ENCODE measurements around the gene DCDC1. TPM values are rescaled to one million over a fixed set of nuclear protein-coding genes. Genes with fewer than 3 reads are reported as not detected.

The DCDC1 gene
- total RNA-seq, 5 donors from 2014 or later (not counting 1 experiment from before 2014, with no cell fraction given): 0.09 to 1.0 (median 0.22) TPM; not detected in 1

GRCh38 chr11:31340903-31341572 is 28.5 kb downstream of the DCDC1 start:
- no peaks in the 10 kb centered on the region for H3K9me3 Mint-ChIP-seq
- Histone ChIP-seq H3K4me1 (ENCODE audit: control insufficient read depth in 1 of 2, extremely low read depth in 1 of 2, insufficient read depth in 2 of 2, low read length in 2 of 2) (no peaks in the 10 kb centered on the region), H3K9me3 (no peaks in the 10 kb centered on the region), H3K4me3 (ENCODE audit: control insufficient read depth in 1 of 2, extremely low read depth in 1 of 2, low read length in 1 of 2) (no peak overlapping the region), H3K36me3 (ENCODE audit: control insufficient read depth in 2 of 2, extremely low read depth in 1 of 2, insufficient read depth in 1 of 2, low read length in 1 of 2) (no peaks in the 10 kb centered on the region), H3K27ac (ENCODE audit: low read length) (no peak overlapping the region), H3K27me3 (replicated peaks in 1 of 2; ENCODE audit: control insufficient read depth in 2 of 2, extremely low read depth in 1 of 2, insufficient read depth in 2 of 2, low read length in 1 of 2) (peaks cover 0 to 2% of the 10 kb centered on the region in 2 experiments)
- no peaks in the 10 kb centered on the region for H3K36me3 Mint-ChIP-seq
- POLR2A ChIA-PET: no interaction called here
- no peak overlapping the region for H3K4me3 Mint-ChIP-seq
- H3K27ac Mint-ChIP-seq: no peak overlapping the region
- ATAC-seq (replicated peaks in 1 of 4) (no peak), DNase-seq (peak in 7 of 35 experiments; percentile 1 to 43 (median 3))
- CTCF ChIA-PET: interaction anchor here (0.6 to 2.0 kb wide), 9 partner anchors 9 to 1020 kb away, joined by 3 to 8 read pairs (median 4); partner anchors contain the start of genes DCDC1 (in 2 of the 2) and DNAJC24 (in 2 of the 2)
- H3K4me1 Mint-ChIP-seq: no peaks in the 10 kb centered on the region
- 90% methylated on average over 3 of the region's 5 CpGs for WGBS (ENCODE audit: insufficient coverage)
- peaks cover 4 to 16% of the 10 kb centered on the region in 2 donors for H3K27me3 Mint-ChIP-seq

GRCh38 chr11:31337806-31338205 is 31.7 kb downstream of the DCDC1 start:
- ATAC-seq (replicated peaks in 1 of 4) (no peak), DNase-seq (no peak)
- Mint-ChIP-seq H3K9me3 (no peaks in the 10 kb centered on the region), H3K36me3 (no peaks in the 10 kb centered on the region), H3K27me3 (peaks cover 17 to 23% of the 10 kb centered on the region in 2 donors), H3K4me3 (no peak overlapping the region), H3K4me1 (no peaks in the 10 kb centered on the region), H3K27ac (no peak overlapping the region)
- peaks cover 0 to 10% of the 10 kb centered on the region in 2 experiments for H3K27me3 ChIP-seq (replicated peaks in 1 of 2; ENCODE audit: control insufficient read depth in 2 of 2, extremely low read depth in 1 of 2, insufficient read depth in 2 of 2, low read length in 1 of 2)
- no CpG with 5 or more reads among the region's 2 CpGs for WGBS (ENCODE audit: insufficient coverage)
- ChIA-PET CTCF (interaction anchor here in 1 of 2 donors (0.6 kb wide), 1 partner anchor 986 kb away, joined by 3 read pairs; no protein-coding TSS in a partner anchor), POLR2A (interaction anchor here (0.6 to 1.2 kb wide), 2 partner anchors 11 to 53 kb away, joined by 5 to 10 read pairs; no protein-coding TSS in a partner anchor)
- no peak overlapping the region for H3K4me3 ChIP-seq (ENCODE audit: control insufficient read depth in 1 of 2, extremely low read depth in 1 of 2, low read length in 1 of 2)
- H3K36me3 ChIP-seq (ENCODE audit: control insufficient read depth in 2 of 2, extremely low read depth in 1 of 2, insufficient read depth in 1 of 2, low read length in 1 of 2): no peaks in the 10 kb centered on the region
- no peaks in the 10 kb centered on the region for H3K4me1 ChIP-seq (ENCODE audit: control insufficient read depth in 1 of 2, extremely low read depth in 1 of 2, insufficient read depth in 2 of 2, low read length in 2 of 2)
- H3K9me3 ChIP-seq: no peaks in the 10 kb centered on the region
- H3K27ac ChIP-seq (ENCODE audit: low read length): no peak overlapping the region

GRCh38 chr11:31328697-31329096 is 40.8 kb downstream of the DCDC1 start:
- no peaks in the 10 kb centered on the region for H3K27me3 ChIP-seq (replicated peaks in 1 of 2; ENCODE audit: control insufficient read depth in 2 of 2, extremely low read depth in 1 of 2, insufficient read depth in 2 of 2, low read length in 1 of 2)
- POLR2A ChIA-PET: no interaction called here
- no peak overlapping the region for H3K27ac ChIP-seq (ENCODE audit: low read length)
- Mint-ChIP-seq H3K36me3 (no peaks in the 10 kb centered on the region), H3K27me3 (peaks cover 2 to 11% of the 10 kb centered on the region in 2 donors), H3K27ac (no peak overlapping the region), H3K9me3 (no peaks in the 10 kb centered on the region), H3K4me3 (no peak overlapping the region), H3K4me1 (peaks cover 3 to 10% (median 6%) of the 10 kb centered on the region in 3 donors)
- no peaks in the 10 kb centered on the region for H3K36me3 ChIP-seq (ENCODE audit: control insufficient read depth in 2 of 2, extremely low read depth in 1 of 2, insufficient read depth in 1 of 2, low read length in 1 of 2)
- no peaks in the 10 kb centered on the region for H3K4me1 ChIP-seq (ENCODE audit: control insufficient read depth in 1 of 2, extremely low read depth in 1 of 2, insufficient read depth in 2 of 2, low read length in 2 of 2)
- CTCF ChIA-PET: interaction anchor here in 1 of 2 donors (0.6 kb wide), 1 partner anchor 16 kb away, joined by 4 read pairs; no protein-coding TSS in a partner anchor
- no peak for DNase-seq
- WGBS (ENCODE audit: insufficient coverage): 60% methylated on average over 1 of the region's 6 CpGs
- no peak for ATAC-seq (replicated peaks in 1 of 4)
- H3K4me3 ChIP-seq (ENCODE audit: control insufficient read depth in 1 of 2, extremely low read depth in 1 of 2, low read length in 1 of 2): no peak overlapping the region
- no peaks in the 10 kb centered on the region for H3K9me3 ChIP-seq

GRCh38 chr11:31327417-31327816 is 42.1 kb downstream of the DCDC1 start:
- no peak overlapping the region for H3K27ac Mint-ChIP-seq
- H3K27ac ChIP-seq (ENCODE audit: low read length): no peak overlapping the region
- DNase-seq (no peak), ATAC-seq (replicated peaks in 1 of 4) (no peak)
- peaks cover 2 to 3% of the 10 kb centered on the region in 2 donors for H3K27me3 Mint-ChIP-seq
- no peak overlapping the region for H3K4me3 Mint-ChIP-seq
- H3K4me3 ChIP-seq (ENCODE audit: control insufficient read depth in 1 of 2, extremely low read depth in 1 of 2, low read length in 1 of 2): no peak overlapping the region
- peaks cover 3 to 10% (median 6%) of the 10 kb centered on the region in 3 donors for H3K4me1 Mint-ChIP-seq
- no peaks in the 10 kb centered on the region for H3K36me3 Mint-ChIP-seq
- H3K9me3 ChIP-seq: no peaks in the 10 kb centered on the region
- no peaks in the 10 kb centered on the region for H3K9me3 Mint-ChIP-seq
- 100% methylated on average over 2 of the region's 3 CpGs for WGBS (ENCODE audit: insufficient coverage)
- CTCF ChIA-PET: no interaction called here
- H3K4me1 ChIP-seq (ENCODE audit: control insufficient read depth in 1 of 2, extremely low read depth in 1 of 2, insufficient read depth in 2 of 2, low read length in 2 of 2): no peaks in the 10 kb centered on the region
- H3K36me3 ChIP-seq (ENCODE audit: control insufficient read depth in 2 of 2, extremely low read depth in 1 of 2, insufficient read depth in 1 of 2, low read length in 1 of 2): no peaks in the 10 kb centered on the region
- POLR2A ChIA-PET: interaction anchor here in 1 of 2 donors (1.0 kb wide), 1 partner anchor 10 kb away, joined by 5 read pairs; no protein-coding TSS in a partner anchor
- H3K27me3 ChIP-seq (replicated peaks in 1 of 2; ENCODE audit: control insufficient read depth in 2 of 2, extremely low read depth in 1 of 2, insufficient read depth in 2 of 2, low read length in 1 of 2): no peaks in the 10 kb centered on the region

GRCh38 chr11:31326470-31327148 is 42.9 kb downstream of the DCDC1 start:
- ChIA-PET CTCF (interaction anchor here in 1 of 2 donors (0.5 kb wide), 1 partner anchor 658 kb away, joined by 3 read pairs; no protein-coding TSS in a partner anchor), POLR2A (interaction anchor here in 1 of 2 donors (1.0 kb wide), 1 partner anchor 11 kb away, joined by 5 read pairs; no protein-coding TSS in a partner anchor)
- H3K9me3 ChIP-seq: no peaks in the 10 kb centered on the region
- H3K4me1 Mint-ChIP-seq: peaks cover 3 to 10% (median 6%) of the 10 kb centered on the region in 3 donors
- H3K36me3 Mint-ChIP-seq: no peaks in the 10 kb centered on the region
- no peak overlapping the region for H3K27ac ChIP-seq (ENCODE audit: low read length)
- peaks cover 0 to 3% of the 10 kb centered on the region in 2 donors for H3K27me3 Mint-ChIP-seq
- no peak overlapping the region for H3K4me3 ChIP-seq (ENCODE audit: control insufficient read depth in 1 of 2, extremely low read depth in 1 of 2, low read length in 1 of 2)
- WGBS (ENCODE audit: insufficient coverage): no CpG with 5 or more reads among the region's 2 CpGs
- H3K27ac Mint-ChIP-seq: no peak overlapping the region
- H3K27me3 ChIP-seq (replicated peaks in 1 of 2; ENCODE audit: control insufficient read depth in 2 of 2, extremely low read depth in 1 of 2, insufficient read depth in 2 of 2, low read length in 1 of 2): no peaks in the 10 kb centered on the region
- H3K9me3 Mint-ChIP-seq: no peaks in the 10 kb centered on the region
- DNase-seq (peak in 1 of 35 experiments; percentile 5), ATAC-seq (replicated peaks in 1 of 4) (no peak)
- H3K36me3 ChIP-seq (ENCODE audit: control insufficient read depth in 2 of 2, extremely low read depth in 1 of 2, insufficient read depth in 1 of 2, low read length in 1 of 2): no peaks in the 10 kb centered on the region
- H3K4me1 ChIP-seq (ENCODE audit: control insufficient read depth in 1 of 2, extremely low read depth in 1 of 2, insufficient read depth in 2 of 2, low read length in 2 of 2): no peaks in the 10 kb centered on the region
- peak overlapping the region in 2 of 3 donors; percentile 15 to 51 for H3K4me3 Mint-ChIP-seq

- ChIA-PET CTCF (no interaction called here), POLR2A (no interaction called here)
- Histone ChIP-seq H3K9me3 (no peaks in the 10 kb centered on the region), H3K27ac (ENCODE audit: low read length) (no peak overlapping the region), H3K36me3 (ENCODE audit: control insufficient read depth in 2 of 2, extremely low read depth in 1 of 2, insufficient read depth in 1 of 2, low read length in 1 of 2) (no peaks in the 10 kb centered on the region), H3K27me3 (replicated peaks in 1 of 2; ENCODE audit: control insufficient read depth in 2 of 2, extremely low read depth in 1 of 2, insufficient read depth in 2 of 2, low read length in 1 of 2) (no peaks in the 10 kb centered on the region), H3K4me1 (ENCODE audit: control insufficient read depth in 1 of 2, extremely low read depth in 1 of 2, insufficient read depth in 2 of 2, low read length in 2 of 2) (no peaks in the 10 kb centered on the region), H3K4me3 (ENCODE audit: control insufficient read depth in 1 of 2, extremely low read depth in 1 of 2, low read length in 1 of 2) (no peak overlapping the region)
- Mint-ChIP-seq H3K4me3 (no peak overlapping the region), H3K36me3 (no peaks in the 10 kb centered on the region), H3K27ac (no peak overlapping the region), H3K27me3 (peaks cover 0 to 5% of the 10 kb centered on the region in 2 donors), H3K9me3 (no peaks in the 10 kb centered on the region), H3K4me1 (peaks cover 3 to 10% (median 6%) of the 10 kb centered on the region in 3 donors)
- ATAC-seq (replicated peaks in 1 of 4) (no peak), DNase-seq (no peak)
Observed at GRCh38 chr11:31325160-31325559, 44.4 kb downstream of the DCDC1 start.
